Hepatocyte (in vitro differentiated cells): Measurements from ENCODE around the gene STEEP1. TPM values are rescaled to one million over a fixed set of nuclear protein-coding genes. Genes with fewer than 3 reads are reported as not detected.
"Not testable (repeated sequence)": the region's sequence is repeated elsewhere in the genome, so short reads cannot be mapped to it uniquely, and the experiment has no call there.

Experiments used
- DNase-seq: peaks from one replicate; pipeline ENCODE4 v3.0.0-alpha.2; 2016; ENCODE audit warnings: low spot score
- H2AFZ ChIP-seq: fragments of 200-600 bp; sonication (generic); 2 replicates; pipeline ENCODE4 v1.6.0; 2016; ENCODE audit warnings: antibody characterized with exemption, mild to moderate bottlenecking
- H3K27ac ChIP-seq: fragments of 200-600 bp; sonication (generic); 2 replicates; pipeline ENCODE4 v1.5.1; 2016; ENCODE audit warnings: mild to moderate bottlenecking
- H3K27me3 ChIP-seq: fragments of 200-600 bp; sonication (generic); 2 replicates; pipeline ENCODE4 v1.6.1; 2016
- H3K36me3 ChIP-seq: fragments of 200-600 bp; sonication (generic); replicated peaks from 2 replicates; pipeline ENCODE4 v1.5.1; 2016; ENCODE audit warnings: low read depth; ENCODE audit not compliant: insufficient read depth
- H3K4me1 ChIP-seq: fragments of 200-600 bp; sonication (generic); 2 replicates; pipeline ENCODE4 v1.5.1; 2016; ENCODE audit warnings: mild to moderate bottlenecking, moderate library complexity; ENCODE audit not compliant: insufficient read depth
- H3K4me2 ChIP-seq: fragments of 200-600 bp; sonication (generic); 2 replicates; pipeline ENCODE4 v1.6.0; 2016
- H3K4me3 ChIP-seq: fragments of 200-600 bp; sonication (generic); 2 replicates; pipeline ENCODE4 v1.5.1; 2016; ENCODE audit warnings: mild to moderate bottlenecking
- H3K79me2 ChIP-seq: fragments of 200-600 bp; sonication (generic); 2 replicates; pipeline ENCODE4 v1.6.0; 2017; ENCODE audit warnings: mild to moderate bottlenecking
- H3K9me2 ChIP-seq: fragments of 200-600 bp; sonication (generic); replicated peaks from 2 replicates; pipeline ENCODE4 v1.6.0; 2017; ENCODE audit warnings: mild to moderate bottlenecking; ENCODE audit not compliant: insufficient read depth
- H3K9me3 ChIP-seq: fragments of 200-600 bp; sonication (generic); 2 replicates; pipeline ENCODE4 v1.5.1; 2016; ENCODE audit warnings: low read depth, mild to moderate bottlenecking
- H4K20me1 ChIP-seq: fragments of 200-600 bp; sonication (generic); 2 replicates; pipeline ENCODE4 v1.6.0; 2016; ENCODE audit warnings: mild to moderate bottlenecking; ENCODE audit not compliant: insufficient read depth, poor library complexity, severe bottlenecking
- EZH2 ChIP-seq: fragments of 200-600 bp; sonication (generic); IDR thresholded peaks from 2 replicates; pipeline ENCODE4 v1.6.1; 2016; ENCODE audit warnings: antibody characterized with exemption, mild to moderate bottlenecking, borderline replicate concordance
- EZH2phosphoT487 ChIP-seq: fragments of 200-600 bp; sonication (generic); IDR thresholded peaks from one replicate; pipeline ENCODE4 v1.6.1; 2018; ENCODE audit warnings: antibody characterized with exemption, mild to moderate bottlenecking, low read depth, moderate library complexity; ENCODE audit not compliant: unreplicated experiment, severe bottlenecking
- WGBS: methylation state at CpG from one replicate; pipeline ENCODE4 v1.1.6; 2016; ENCODE audit warnings: low lambda C conversion rate; ENCODE audit errors: missing lambda C conversion rate; 5-methylcytosine and 5-hydroxymethylcytosine counted together
- polyA plus RNA-seq: library from polyadenylated mRNA; unstranded; fragments of >200 nt; fragmentation: Nextera tagmentation; extraction: Ambion mirVana; gene quantifications from 2 replicates; pipeline ENCODE4 v1.2.1, GENCODE V29; 2016
- total RNA-seq: library from RNA; depleted of rRNA; stranded (reverse); fragments of >200 nt; gene quantifications from 2 replicates; pipeline ENCODE4 v1.2.3, GENCODE V29; 2014
- TF ChIP-seq, protein P1 (sequence below): fragments of 200-600 bp; sonication (generic); IDR thresholded peaks from 2 replicates; pipeline ENCODE4 v1.5.1; 2016; ENCODE audit warnings: antibody characterized with exemption, mild to moderate bottlenecking; ENCODE audit not compliant: poor library complexity

STEEP1 gene
- total and polyA plus RNA-seq, 2 experiments from 2014 or later: 11.1 to 23.8 TPM

DNA sequence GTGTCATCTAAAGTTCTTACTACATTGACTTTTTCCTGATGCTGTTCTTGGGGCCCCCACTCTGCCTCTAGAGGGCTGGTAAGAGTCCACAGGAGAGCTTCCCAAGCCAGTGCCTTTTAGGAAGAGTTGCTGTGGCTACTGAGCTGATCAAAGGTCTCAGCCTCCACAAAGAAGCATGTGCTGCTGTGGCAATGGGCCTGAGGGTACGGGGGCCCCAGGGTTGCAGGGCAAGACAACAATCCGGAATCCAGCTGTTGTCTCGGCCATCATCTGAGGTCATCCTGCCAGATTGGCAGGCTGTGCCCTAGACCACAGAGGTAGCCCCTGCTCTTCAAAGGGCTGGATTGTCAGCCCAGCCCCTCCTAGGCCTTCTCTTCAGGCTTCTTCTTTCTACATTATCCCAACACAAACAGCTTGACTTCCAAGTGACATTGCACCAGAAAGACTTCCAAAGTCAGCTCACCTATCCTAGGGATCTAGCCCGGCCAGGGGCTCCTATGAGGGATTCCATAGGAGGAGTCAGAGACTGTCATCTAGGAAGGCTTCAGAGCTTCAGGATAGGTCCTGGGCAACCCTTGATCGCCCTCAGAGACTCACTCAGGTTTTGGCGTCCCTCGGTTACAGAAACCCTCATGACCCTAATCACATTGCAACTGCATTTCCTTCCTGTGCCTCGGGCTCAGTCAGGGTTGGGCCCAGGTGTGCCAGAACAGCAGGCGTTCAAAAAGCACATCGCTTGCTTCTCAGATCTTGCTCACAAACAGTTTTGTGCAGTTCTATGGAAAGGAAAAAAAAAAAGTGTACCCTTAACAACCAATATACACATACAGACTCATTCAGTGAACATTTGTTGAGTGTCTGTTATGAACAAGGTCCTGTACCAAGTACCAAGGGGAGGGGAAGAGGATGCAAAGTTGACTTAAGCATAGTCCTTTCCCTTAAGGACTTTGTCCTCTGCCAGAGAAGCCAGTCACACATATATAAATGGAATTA lies 69.2 kb downstream of the STEEP1 start:
- no peaks in the 10 kb centered on the region for H3K27me3 ChIP-seq
- H3K9me3 ChIP-seq: no peaks in the 10 kb centered on the region
- DNase-seq: no peak
- no peak overlapping the region for H2AFZ ChIP-seq
- H3K4me2 ChIP-seq: no peak overlapping the region
- H3K36me3 ChIP-seq: no peaks in the 10 kb centered on the region
- no peaks in the 10 kb centered on the region for H4K20me1 ChIP-seq
- TF ChIP-seq, protein P1, sequence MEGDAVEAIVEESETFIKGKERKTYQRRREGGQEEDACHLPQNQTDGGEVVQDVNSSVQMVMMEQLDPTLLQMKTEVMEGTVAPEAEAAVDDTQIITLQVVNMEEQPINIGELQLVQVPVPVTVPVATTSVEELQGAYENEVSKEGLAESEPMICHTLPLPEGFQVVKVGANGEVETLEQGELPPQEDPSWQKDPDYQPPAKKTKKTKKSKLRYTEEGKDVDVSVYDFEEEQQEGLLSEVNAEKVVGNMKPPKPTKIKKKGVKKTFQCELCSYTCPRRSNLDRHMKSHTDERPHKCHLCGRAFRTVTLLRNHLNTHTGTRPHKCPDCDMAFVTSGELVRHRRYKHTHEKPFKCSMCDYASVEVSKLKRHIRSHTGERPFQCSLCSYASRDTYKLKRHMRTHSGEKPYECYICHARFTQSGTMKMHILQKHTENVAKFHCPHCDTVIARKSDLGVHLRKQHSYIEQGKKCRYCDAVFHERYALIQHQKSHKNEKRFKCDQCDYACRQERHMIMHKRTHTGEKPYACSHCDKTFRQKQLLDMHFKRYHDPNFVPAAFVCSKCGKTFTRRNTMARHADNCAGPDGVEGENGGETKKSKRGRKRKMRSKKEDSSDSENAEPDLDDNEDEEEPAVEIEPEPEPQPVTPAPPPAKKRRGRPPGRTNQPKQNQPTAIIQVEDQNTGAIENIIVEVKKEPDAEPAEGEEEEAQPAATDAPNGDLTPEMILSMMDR: no peak
- TF ChIP-seq EZH2: no peak
- no peak for TF ChIP-seq EZH2phosphoT487
- no peaks in the 10 kb centered on the region for H3K9me2 ChIP-seq
- 72% methylated on average over 10 of the region's 10 CpGs for WGBS
- H3K27ac ChIP-seq: peak overlapping the region; percentile 84
- H3K4me3 ChIP-seq: no peak overlapping the region
- H3K4me1 ChIP-seq: peaks cover 8% of the 10 kb centered on the region
- no peaks in the 10 kb centered on the region for H3K79me2 ChIP-seq

DNA sequence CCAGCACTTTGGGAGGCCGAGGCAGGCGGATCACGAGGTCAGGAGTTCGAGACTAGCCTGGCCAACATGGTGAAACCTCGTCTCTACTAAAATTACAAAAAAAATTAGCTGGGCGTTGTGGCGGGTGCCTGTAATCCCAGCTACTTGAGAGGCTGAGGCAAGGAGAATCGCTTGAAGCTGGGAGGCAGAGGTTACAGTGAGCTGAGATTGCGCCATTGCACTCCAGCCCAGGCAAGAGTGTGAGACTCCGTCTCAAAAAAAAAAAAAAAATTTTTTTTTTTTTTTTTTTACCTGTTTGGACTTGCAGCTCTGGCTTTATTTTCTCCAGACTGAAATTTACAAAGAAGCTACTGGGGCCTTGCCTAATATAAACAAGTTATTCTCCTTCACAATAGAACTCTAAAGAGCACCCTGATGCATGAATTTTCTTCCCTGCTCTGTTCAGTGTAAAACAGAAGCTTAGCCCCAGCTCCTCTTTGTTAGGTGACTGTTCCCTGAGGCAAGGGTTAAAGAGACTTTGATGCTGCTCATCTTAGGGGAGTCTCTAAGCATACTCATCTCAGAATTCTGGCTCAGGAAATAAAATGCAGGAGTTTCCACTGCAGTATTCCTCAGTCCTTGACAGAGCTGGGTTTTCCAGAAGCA lies 71.2 kb downstream of the STEEP1 start:
- not testable (repeated sequence) for H4K20me1 ChIP-seq, H3K4me2 ChIP-seq
- H3K27ac ChIP-seq: peak overlapping the region; percentile 84

DNA sequence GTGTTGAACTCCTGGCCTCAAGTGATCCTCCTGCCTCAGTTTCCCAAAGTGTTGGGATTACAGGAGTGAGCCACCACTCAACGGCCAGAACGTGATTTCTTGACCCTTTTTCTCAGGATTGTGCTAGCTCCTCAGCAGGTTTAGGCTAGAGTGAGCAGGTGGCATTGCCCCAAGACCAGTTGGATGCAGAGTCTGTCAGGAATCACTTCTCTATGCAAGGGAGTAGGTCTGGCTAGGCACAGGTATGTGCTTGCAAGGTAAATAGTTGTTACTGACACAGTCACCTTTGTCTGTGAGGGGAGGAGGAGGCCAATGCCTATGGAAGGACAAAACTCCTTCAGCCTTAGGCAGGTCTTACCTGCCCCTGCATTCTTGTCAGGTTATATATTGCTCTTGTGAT lies 72.7 kb downstream of the STEEP1 start:
- H3K9me2 ChIP-seq: no peaks in the 10 kb centered on the region
- no peaks in the 10 kb centered on the region for H3K36me3 ChIP-seq
- H3K9me3 ChIP-seq: no peaks in the 10 kb centered on the region
- H3K79me2 ChIP-seq: no peaks in the 10 kb centered on the region
- no peak for DNase-seq
- H3K4me2 ChIP-seq: no peak overlapping the region
- H3K27ac ChIP-seq: no peak overlapping the region
- peaks cover 8% of the 10 kb centered on the region for H3K4me1 ChIP-seq
- 85% methylated on average over 2 of the region's 2 CpGs for WGBS
- no peak overlapping the region for H2AFZ ChIP-seq
- H3K4me3 ChIP-seq: no peak overlapping the region
- H3K27me3 ChIP-seq: no peaks in the 10 kb centered on the region
- no peaks in the 10 kb centered on the region for H4K20me1 ChIP-seq
- TF ChIP-seq, protein P1: no peak
- no peak for TF ChIP-seq EZH2phosphoT487
- TF ChIP-seq EZH2: no peak

More for the DNA sequence above, 71.2 kb downstream of the STEEP1 start:
- H3K9me2 ChIP-seq, H3K36me3 ChIP-seq, H3K27me3 ChIP-seq, H3K79me2 ChIP-seq, H3K4me3 ChIP-seq, H2AFZ ChIP-seq, H3K9me3 ChIP-seq, H3K4me1 ChIP-seq, DNase-seq: not testable (repeated sequence)
- WGBS: 79% methylated on average over 10 of the region's 10 CpGs
